DMS79 treated with DMSO at 0.1 percent for 48 hours (cell line): Measurements from ENCODE around the gene TAS2R60.
"Not testable (repeated sequence)": the region's sequence is repeated elsewhere in the genome, so short reads cannot be mapped to it uniquely, and the experiment has no call there.

Source experiments
- DNase-seq: peaks from one replicate; lab custom pipeline; 2025; lab: John Stamatoyannopoulos, UW

The TAS2R60 gene

GRCh38 chr7:143443153-143443552, at the start of gene TAS2R60:
TAS2R60 (plus strand) TSS chr7:143443453; CDS start chr7:143443453, 0 bp downstream.
- no peak for DNase-seq

- no peak for DNase-seq
These were observed 49.2 kb upstream of the TAS2R60 start for GRCh38 chr7:143394068-143394467.

DNA sequence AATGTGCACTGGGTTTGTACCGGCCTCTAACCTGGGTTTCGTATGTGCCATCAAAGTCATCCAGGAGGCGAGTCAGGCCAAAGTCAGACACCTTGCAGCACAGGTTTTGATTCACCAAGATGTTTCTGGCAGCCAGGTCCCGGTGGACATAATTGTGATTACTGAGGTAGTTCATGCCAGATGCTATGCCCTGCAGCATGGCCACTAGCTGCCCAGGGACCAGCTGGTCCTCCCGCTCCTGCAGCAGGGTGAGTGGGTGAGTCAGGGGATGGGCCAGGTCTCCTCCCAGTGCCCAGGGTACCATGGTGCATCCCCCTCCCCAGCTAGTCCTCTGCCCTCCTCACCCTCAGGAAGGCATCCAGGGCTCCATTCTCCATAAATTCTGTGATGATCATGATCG, 48.5 kb upstream of the TAS2R60 start:
- DNase-seq, result no peak

GRCh38 chr7:143395187-143396149, 47.8 kb upstream of the TAS2R60 start:
- DNase-seq, result no peak

DNA sequence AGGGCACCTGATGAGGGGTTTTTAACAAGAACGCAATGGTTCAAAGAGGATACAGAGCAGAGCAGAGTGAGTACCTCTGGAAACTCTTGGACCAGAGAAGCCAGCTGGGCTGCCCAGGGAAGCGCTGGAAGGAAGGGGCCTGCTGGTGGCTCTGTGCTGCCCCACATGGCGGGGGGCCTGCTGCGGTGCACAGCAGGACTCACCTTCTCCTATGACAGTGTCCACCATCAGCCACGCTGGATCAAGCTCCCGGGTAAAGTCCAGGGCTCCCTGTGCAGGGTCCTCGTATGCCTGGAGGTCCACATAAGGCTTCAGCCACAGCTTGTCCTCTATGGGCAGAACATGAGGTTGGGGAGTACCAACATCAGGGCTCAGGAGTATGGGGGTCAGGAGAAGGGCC, 47.1 kb upstream of the TAS2R60 start:
- DNase-seq, result no peak

DNA sequence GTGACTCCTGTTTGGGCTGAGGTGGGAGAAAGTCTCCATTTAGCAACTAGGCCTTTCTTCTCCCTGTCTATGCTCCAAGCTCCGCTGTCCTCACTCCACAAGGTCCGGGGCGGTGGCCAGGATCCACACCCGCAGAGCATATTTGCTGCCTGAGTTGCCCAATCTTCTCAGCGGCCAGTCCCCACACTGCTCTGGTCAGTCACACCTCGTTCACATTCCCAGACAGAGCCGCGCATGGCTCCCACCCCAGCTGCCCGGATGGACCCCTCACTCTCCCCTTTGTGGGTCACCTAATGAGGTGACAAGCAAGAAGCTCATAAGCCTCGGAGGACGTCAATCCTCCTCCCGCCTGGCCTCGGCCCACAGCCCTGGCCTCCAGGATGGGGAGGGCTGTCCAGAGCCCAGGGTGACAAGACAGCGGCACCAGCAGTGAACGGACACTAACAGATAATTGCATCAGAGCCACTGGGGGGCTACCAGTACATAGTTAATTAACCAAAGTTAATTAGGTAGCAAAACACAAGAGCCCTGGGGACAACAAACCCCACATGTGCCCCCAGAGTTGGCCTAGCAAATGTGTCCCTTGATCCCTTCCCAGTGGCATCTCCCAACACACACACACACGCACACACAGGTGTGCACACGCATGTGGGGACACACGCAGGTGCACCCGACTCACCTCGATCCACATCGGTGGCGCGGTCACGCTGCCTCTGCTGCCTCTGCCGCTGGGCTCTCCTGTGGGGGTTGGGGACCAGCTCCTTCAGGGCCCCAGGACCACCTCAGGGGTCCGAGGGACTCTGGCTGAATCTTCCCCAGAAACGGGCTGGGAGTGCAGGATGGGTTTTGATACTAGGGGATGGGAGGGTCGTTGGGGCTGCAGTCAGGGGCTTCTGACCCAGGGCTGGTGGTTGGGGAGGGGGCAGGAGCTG, 46.4 kb upstream of the TAS2R60 start:
- no peak for DNase-seq

- DNase-seq, result no peak
These were observed 45.3 kb upstream of the TAS2R60 start for GRCh38 chr7:143397710-143398530.

- DNase-seq, result no peak
These were observed 44.6 kb upstream of the TAS2R60 start for GRCh38 chr7:143398616-143399015.

DNA sequence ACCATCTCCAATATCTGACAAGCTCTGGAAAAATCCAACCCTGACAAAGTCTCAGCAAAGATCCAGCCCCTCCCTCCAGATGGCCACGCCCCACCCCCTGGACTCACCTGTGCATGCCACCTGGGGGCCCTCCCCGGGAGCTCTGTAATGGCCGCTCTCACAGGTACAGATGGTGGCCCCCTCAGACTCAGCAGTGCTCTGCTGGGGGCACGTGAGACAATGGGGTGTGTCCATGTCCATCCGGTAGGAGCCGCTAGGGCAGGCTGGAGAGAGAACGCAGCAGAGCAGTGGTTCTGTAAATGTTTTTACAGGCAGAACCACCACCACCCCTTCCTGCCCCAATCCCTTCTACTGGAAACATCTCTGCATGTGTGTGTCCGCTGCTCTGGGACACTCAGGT, 44.1 kb upstream of the TAS2R60 start:
- no peak for DNase-seq

DNA sequence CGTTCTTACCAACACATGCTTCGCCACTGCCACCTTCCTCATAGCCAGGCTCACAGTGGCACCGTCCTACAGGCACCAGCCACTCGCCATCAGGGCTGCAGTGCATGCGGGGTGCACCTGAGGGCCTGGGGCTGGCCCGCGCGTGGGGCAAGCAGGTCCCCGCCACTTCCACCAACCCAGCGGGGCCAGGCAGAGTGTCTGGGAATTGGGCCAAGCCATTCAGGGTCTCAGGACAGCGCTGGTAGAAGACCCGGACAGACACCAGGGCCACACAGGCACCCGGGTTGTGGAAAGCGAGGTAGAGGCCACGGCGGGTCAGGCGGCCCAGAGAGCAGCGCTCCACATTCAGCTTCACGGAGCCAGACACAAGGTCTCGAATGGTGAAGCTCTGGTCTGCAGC, 43.6 kb upstream of the TAS2R60 start:
- no peak for DNase-seq

DNA sequence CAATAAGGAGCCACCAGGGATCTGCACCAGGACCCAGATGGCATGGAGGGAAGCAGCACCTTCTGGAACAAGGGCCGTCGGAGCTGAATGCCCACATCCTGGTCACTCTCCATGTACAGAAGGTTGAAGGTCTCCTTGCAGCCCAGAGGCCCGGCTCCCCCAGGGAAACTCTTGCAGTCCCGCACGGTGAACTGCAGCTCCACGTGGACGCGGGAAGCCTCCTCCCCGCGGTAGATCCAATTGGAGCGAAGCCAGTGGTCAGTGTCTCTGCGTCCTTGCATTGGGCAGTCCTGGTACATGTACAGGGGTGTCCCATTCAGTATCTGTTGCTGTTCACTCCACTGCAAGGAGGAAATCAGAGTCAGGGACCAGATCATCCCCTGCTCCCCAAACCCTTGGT, 42.0 kb upstream of the TAS2R60 start:
- no peak for DNase-seq

DNA sequence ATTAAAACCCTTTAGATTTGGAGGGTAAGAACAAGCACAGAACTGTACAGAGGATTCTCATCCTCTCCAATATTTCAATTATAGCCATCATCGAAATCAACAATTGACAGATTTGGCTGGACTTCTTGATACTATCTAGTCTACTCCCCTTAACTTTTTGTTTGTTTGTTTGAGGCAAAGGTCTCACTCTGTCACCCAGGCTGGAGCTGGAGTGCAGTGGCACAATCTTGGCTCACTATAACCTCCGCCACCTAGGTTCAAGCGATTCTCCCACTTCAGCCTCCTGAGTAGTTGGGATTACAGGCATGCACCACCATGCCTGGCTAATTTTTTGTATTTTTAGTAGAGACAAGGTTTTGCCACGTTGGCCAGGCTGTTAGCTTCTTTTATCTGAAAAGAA, 41.0 kb upstream of the TAS2R60 start:
- DNase-seq, result not testable (repeated sequence)

GRCh38 chr7:143405173-143406001, 37.9 kb upstream of the TAS2R60 start:
- DNase-seq, result no peak

DNA sequence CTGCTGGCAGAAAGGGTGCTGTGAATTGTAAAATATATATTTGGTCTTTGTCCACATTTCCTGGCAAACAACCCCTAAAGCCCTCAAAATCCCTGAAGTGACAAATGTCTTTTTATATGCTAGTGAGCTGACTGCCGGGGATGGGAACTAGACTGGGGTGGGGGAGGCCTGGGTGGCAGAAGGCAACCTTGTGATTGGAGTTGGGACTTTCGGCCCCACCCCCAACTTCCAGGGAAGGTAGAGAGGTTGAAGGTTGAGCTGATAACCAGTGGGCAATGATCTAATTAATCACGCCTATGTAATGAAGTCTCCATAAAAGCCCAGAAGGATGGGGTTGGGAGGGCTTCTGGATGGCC, 37.3 kb upstream of the TAS2R60 start:
- DNase-seq, result no peak

DNA sequence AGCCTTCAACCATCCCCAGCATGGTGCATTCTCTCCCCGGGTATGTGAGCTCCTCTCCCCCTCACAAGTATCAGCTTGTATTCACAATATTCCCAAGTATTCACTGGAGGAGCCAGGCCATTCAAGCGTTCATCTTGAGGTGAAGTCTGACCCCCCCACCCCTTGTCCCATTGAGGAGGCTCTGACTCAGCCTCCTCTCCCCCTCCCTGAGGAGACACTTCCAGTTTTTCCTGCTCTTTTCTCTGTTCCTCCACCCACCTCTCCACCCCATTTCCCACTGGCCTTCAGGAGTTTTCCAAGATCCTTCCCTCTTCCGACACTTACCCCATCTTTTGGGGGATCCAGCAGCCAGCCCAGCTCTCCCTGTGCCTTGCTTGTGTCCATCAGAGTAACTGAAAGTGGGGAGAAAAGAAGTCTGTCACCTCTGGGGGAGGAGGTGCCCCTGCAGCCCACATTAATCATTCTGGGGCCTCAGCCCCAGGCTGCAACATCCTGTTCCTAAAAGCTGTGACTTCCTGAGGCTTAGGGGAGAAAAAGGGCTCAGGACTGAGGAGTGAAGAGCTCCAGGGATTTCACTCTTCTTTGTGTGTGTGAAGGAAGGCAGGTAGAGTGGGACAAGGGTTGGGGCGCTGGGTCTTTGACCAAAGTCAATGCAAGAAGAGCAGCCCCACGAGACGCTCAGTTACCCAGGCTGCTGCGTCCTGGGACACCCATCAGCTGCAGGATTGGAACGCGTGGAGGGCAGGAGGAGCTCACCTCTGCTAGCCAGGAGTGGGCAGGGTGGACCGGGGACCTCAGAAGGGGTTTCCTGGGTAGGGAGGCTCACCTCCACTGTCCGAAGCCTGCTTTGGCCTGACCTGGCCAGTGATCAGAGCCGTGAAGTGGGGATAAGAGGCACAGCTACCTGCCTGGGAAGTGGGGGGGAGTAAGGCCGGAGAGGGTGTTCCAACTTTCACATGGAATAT, 35.7 kb upstream of the TAS2R60 start:
- DNase-seq, result no peak

- no peak for DNase-seq
These were observed 35.0 kb upstream of the TAS2R60 start for GRCh38 chr7:143408252-143408685.

GRCh38 chr7:143408686-143409561, 34.3 kb upstream of the TAS2R60 start, which contains the start of gene EPHA1:
EPHA1 (minus strand) TSS chr7:143408856; CDS start chr7:143408805, 51 bp downstream.
- DNase-seq, result peak; percentile 89

GRCh38 chr7:143410521-143411004, 32.7 kb upstream of the TAS2R60 start:
- no peak for DNase-seq
